HUDEP-2 (cell line): ENCODE results near the gene PDE8B.

Experiments used
- DNase-seq, 76 experiments: peaks; one replicate each; lab custom pipeline; 2025; ENCODE audit not compliant: unreplicated experiment in 76 of 76; lab: John Stamatoyannopoulos, UW

PDE8B gene

DNA sequence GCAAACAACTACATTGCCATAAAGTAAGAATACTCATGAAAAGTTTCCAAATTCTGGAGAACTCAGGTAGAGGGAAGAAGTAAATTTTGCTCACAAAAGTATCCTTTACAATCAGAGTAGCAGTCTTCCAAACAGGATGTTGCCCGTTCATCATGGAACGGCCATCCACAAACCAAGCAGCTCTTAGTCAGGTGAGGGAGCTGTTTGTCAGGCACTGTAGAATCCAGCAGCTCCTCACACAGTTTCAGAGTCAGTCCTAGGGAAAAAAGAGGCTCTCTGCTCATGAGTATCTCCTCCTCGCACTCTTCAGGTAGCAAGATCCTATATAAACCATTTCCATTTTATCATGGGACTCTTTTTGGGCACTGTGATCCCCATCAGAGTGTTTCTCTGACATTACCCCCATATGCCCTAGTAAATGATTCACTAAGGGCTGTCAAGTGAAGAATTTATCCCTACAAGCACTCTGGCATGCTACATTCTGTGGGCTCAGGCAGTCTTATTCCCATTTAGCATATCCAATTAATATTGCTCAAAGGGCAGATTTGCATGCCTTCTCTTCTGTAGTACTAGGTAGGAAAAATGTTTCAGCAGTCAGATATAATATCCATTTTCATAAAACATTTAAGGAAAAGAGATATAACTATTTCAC is 183.7 kb downstream of the PDE8B start:
- DNase-seq = no peak

DNA sequence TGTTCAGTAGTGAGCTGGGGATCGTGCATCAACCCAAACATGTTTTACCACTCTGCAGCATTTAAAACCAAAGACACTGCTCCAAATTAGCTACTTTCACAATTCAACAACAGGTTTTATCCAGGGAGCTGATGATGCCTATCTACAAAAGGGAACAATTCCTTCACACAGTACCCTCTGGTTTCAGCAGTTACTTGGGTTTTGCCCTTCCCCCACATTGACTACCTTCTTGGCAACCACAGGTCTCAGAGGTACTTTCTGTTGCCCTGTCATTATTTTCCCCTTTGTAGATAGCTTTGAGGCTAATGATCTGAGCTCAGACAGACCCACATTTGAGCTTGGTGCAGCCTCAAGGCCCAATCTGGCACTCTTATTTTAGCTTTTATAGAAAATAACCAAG is 185.5 kb downstream of the PDE8B start:
- DNase-seq = no peak

GRCh38 chr5:77397686-77398292 is 187.3 kb downstream of the PDE8B start:
- no peak for DNase-seq

DNA sequence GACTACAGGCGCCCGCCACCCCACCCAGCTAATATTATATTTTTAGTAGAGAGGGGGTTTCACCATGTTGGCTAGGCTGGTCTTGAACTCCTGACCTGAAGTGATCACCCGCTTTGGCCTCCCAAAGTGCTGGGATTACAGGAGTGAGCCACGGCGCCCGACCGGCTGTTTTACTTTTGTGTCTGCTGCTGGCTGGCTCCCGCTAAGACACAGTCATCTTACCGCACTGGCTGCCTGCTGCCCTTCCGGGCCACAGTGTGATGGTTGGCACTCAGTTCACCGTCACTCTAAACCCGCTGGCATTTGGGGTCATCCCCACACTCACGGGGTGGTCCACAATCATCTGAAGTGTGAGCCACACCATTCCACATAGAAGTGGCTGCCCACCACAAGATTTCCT is 188.0 kb downstream of the PDE8B start:
- no peak for DNase-seq

DNA sequence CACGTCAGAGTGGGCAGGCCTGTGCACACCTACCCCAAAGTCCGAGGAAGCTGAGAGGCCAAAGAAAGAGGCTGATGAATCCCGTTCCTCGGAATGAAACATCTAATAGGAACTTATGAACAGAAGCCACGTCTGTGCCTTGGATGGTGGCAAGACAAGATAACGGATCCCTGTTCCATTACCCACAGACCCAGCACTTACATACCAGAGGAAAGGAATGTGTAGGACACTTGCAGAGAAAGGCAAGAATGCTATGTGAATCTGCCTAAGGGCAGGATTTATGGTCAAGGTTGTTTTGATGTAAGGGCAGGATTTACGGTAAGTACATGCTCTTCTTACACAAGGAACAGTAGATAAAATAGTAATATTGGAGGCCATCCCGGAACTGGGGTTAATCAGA is 188.4 kb downstream of the PDE8B start:
- no peak for DNase-seq

GRCh38 chr5:77400645-77401044 is 190.2 kb downstream of the PDE8B start:
- DNase-seq = no peak

- DNase-seq = no peak
These were observed 192.3 kb downstream of the PDE8B start for GRCh38 chr5:77402796-77403195.

DNA sequence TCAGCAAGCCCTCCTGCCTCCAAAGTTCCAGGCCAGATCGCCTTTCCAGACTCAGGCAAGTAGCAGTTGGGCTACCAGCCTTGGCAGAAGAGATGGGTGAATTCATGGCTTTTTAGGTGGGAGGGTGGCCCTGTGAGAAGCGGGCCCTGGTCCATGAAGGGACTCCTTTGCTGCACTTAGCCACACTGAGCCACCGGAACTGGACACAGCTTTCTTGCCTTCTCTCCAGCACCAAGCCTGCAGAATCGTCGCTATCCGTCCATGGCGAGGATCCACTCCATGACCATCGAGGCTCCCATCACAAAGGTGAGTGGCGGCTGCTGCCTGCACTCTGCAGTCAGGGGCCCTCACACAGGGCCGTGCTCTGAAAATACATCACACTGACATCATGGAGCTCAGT is 196.7 kb downstream of the PDE8B start:
- no peak for DNase-seq

DNA sequence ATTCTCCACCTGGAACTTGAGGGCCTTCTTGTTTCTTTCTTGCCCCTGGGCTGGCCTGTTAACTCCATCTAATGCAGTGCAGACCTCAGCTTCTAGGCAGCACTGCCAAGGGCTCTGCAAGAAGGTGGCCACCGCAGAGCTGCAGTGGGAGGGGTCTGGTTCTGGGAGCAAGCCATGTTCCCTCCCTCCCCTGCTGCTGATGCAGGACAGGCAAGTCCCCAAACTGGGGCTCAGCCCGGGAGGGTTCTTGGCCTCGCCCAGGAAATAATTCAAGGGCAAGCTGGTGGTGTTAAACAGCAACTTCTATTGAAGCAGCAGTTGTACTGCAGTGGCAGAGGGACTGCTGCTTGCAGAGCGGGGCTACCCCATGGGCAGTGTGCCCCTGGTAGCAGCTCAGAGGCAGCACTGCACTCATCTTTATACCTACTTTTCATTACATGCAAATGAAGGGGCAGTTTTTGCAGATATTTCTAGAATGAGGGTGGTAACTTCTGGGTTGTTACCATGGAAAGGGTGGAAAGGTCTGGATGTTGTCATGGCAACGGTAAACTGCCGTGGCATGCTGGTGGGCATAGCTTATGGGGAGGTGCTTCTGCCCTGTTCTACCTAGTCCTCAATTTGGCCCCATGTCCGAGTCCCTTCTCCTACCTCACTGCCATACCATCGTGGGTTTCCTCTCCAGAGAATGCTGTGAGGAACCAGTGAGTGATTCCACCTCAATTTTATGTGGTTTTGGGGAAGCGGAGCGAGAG is 199.6 kb downstream of the PDE8B start:
- peak in 1 of 76 experiments; percentile 1 for DNase-seq

DNA sequence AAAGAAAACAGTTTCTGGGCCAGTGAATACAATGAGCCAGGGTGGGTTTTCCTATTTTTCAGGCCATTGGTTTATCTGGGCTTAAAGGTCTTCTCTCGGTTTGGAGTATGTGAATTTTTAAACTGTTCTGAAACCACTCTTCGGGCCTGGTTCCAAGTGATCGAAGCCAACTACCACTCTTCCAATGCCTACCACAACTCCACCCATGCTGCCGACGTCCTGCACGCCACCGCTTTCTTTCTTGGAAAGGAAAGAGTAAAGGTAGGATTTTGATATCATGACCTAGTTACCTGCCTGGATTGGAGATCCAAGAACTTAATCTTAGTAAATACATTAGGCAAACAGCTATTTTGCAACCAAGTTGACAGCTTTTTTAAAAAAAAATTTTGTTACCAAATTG is 202.6 kb downstream of the PDE8B start:
- no peak for DNase-seq

DNA sequence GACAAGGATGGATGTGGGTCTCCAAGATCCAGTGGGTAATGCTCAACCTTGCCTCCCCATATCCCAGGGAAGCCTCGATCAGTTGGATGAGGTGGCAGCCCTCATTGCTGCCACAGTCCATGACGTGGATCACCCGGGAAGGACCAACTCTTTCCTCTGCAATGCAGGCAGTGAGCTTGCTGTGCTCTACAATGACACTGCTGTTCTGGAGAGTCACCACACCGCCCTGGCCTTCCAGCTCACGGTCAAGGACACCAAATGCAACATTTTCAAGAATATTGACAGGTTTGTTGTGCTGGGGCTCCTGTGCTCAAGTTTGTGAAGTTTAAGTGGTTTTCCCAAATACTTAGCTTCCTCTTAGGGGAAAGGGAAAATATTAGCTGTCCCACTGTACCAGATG is 207.7 kb downstream of the PDE8B start:
- no peak for DNase-seq

GRCh38 chr5:77418601-77419581 is 208.4 kb downstream of the PDE8B start:
- DNase-seq = no peak

GRCh38 chr5:77419644-77420582 is 209.4 kb downstream of the PDE8B start:
- DNase-seq = no peak

- DNase-seq = no peak
These were observed 210.5 kb downstream of the PDE8B start for GRCh38 chr5:77420940-77421339.

GRCh38 chr5:77423022-77423750 is 212.7 kb downstream of the PDE8B start:
- DNase-seq = no peak

DNA sequence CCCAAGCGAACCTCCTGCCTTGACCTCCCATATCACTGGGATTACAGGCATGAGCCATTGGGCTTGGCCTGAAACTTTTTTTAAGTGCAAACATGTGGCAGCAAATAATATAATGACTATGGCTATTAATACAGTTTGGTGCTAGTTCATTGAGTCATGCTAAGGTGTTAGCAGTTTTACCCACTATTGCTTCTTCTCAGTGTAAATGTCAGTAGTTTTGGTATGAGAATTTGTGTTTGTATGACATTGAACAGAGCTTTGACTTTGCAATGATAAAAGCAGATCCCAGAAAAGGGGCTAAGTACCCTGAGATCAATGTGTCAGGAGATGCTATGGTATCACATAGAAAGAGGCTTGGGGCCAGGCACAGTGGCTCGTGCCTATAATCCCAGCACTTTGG is 214.4 kb downstream of the PDE8B start:
- no peak for DNase-seq

- DNase-seq = no peak
These were observed 214.9 kb downstream of the PDE8B start for GRCh38 chr5:77425420-77425819.

DNA sequence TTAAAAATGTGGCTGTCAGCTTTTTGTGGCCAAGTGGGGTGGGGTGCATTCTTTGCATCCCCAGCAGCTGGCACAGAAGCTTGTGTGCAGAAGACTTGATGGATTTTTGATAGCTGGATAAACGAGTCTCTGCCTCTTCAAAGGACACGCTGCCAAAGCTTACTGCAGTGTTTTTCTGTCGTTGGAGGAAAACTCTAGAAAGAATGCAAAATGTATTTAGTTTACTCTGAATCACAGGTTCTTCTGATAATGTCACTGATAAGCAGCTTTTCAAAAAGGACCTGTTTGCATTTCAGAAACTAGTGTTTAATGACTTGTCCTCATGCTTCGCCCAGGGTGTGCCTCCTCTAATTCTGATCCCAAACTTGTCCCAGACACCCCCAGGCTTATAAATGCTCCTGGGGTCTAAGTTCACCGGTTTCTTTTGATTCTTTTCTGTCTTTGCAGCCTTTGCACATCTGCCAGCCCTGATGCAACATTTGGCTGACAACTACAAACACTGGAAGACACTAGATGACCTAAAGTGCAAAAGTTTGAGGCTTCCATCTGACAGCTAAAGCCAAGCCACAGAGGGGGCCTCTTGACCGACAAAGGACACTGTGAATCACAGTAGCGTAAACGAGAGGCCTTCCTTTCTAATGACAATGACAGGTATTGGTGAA is 215.6 kb downstream of the PDE8B start:
- no peak for DNase-seq

DNA sequence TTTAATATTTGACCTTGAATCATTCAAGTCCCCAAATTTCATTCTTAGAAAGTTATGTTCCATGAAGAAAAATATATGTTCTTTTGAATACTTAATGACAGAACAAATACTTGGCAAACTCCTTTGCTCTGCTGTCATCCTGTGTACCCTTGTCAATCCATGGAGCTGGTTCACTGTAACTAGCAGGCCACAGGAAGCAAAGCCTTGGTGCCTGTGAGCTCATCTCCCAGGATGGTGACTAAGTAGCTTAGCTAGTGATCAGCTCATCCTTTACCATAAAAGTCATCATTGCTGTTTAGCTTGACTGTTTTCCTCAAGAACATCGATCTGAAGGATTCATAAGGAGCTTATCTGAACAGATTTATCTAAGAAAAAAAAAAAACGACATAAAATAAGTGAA is 216.2 kb downstream of the PDE8B start:
- DNase-seq = no peak
